ENCODE results near the gene KCNF1.

The KCNF1 gene

DNA sequence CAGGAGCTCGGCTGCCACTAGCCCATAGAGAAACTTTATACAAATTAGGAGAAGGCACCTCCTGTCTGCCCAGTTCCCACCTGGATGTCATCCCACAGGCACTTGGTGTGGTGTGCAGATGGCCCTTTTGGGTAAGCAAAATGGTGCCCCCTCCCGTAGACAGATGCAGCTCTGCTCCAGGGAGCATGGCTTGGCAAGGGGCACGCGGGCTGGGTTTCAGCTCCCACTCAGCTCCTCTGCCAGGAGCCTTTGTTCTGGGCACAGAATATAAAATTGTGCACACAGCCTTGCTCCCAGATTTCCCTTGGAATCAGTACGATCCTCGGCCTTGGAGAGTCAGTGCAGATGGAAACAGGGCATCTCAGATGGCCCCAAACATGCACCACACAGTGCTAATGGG lies 20.3 kb upstream of the KCNF1 start:
- TF ChIP-seq, protein P1, sequence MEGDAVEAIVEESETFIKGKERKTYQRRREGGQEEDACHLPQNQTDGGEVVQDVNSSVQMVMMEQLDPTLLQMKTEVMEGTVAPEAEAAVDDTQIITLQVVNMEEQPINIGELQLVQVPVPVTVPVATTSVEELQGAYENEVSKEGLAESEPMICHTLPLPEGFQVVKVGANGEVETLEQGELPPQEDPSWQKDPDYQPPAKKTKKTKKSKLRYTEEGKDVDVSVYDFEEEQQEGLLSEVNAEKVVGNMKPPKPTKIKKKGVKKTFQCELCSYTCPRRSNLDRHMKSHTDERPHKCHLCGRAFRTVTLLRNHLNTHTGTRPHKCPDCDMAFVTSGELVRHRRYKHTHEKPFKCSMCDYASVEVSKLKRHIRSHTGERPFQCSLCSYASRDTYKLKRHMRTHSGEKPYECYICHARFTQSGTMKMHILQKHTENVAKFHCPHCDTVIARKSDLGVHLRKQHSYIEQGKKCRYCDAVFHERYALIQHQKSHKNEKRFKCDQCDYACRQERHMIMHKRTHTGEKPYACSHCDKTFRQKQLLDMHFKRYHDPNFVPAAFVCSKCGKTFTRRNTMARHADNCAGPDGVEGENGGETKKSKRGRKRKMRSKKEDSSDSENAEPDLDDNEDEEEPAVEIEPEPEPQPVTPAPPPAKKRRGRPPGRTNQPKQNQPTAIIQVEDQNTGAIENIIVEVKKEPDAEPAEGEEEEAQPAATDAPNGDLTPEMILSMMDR (IDR thresholded peaks at IDR 0.05): no peak

DNA sequence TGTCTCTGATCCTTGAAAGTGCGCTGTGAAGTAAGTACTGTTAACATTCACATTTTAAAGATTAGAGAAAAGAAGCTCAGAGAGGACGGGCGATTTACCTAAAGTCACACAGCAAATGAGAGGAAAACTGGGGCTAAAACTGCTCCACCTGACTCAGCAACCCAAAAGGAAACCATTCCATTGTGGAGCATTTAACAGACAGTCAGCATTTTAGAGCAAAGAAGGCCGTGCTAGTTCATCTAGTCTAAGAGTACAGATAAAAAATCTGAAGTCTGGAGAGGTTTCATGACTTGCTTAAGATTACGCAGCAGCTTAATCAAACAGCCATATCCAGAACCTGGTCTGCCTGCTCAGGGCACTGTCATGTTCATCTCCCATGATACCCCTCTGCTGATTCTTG lies 19.9 kb upstream of the KCNF1 start:
- TF ChIP-seq, protein P1 (IDR thresholded peaks at IDR 0.05): no peak

DNA sequence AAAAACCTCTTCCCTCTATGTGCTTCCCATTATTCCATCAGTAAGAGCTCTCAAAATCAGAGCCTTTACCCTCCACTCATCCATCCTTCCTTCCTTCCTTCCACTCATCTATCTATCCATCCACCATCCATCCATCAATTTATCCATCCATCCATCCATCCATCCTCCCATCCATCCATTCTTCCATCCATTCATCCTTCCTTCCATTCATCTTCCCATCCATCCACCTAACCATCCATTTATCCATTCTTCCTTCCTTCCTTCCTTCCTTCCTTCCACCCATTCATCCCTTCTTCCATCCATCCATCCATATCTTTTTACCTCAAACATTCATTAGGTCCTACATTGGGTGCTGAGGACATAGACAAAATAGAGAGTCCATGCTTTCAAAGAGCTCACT lies 19.4 kb upstream of the KCNF1 start:
- TF ChIP-seq, protein P1 (IDR thresholded peaks at IDR 0.05): no peak

DNA sequence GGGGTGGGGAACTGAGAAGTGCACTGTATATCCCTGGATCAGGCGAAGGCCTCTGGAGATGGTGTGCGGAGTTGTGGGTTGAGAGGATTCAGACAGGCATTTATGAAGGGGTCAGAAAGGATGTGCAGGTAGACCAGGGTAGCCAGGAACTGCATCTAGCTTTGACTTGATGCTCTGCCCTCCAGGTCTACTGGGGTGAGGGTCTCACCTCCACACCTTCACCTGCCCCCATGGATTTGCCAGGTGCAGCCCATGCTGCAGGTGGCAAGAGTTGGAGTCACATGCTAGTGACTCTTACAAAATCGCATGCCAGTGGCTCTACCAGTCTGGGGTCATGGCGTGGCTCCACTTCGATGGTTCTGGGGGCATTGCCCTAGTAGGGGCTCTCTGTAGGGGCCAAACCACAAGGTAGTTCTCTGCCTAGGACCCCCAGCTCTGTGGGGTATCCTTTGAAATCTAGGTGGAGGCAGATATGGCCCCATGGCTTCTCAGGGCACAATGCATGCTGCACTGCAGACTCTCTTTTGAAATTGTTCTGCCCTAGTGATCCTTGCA lies 18.9 kb upstream of the KCNF1 start:
- TF ChIP-seq, protein P1 (IDR thresholded peaks at IDR 0.05): no peak

DNA sequence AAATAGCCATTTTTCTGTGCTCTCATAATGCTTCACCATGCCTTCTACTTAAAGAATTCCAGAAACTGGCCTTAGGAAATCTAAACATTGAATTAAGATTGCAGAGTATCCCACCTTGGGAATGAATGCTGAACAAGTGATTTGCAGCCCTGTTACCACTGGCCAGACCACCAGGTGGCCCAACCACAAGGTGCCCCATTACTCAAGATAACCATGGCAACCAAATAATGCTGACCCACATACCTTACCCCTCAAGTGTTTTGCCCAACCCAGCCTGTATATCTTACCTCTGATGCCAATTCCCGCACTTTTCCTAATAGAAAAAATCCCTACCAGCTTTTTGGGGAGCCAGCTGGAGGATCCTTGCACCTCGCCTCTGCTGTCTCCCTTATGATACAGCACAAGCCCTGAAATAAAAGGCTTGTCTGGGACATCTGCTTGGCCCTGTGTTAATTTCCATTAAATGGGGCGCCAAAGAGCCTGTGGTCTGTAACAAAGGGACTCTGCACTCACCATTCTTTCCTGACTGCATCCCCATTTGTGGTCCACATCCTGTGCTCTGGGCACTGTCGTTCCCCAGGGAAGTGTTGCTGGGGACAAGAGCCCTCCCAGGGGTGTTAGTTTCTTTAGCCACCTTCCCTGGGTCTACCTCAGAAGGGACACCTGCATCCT lies 17.3 kb upstream of the KCNF1 start:
- TF ChIP-seq, protein P1 (IDR thresholded peaks at IDR 0.05): no peak

DNA sequence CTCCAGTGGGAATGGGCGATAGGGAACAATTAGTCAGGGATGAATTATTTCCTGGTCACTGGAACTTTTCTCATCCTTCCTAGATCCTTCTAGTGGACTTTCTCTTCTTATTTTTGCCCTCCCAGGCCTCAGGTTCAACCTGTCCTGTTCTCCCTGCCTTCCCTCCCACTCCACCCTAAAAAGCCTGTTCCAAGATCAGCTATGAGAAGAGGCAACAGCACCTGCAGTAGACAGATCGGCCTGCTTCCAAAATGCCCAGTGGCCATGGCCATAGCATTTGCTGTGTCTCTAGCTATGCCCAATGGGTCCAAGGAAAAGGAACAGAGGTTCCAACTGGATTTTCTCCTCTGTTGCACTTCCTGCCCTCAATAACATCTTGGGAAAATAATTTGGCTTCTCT lies 16.5 kb upstream of the KCNF1 start:
- TF ChIP-seq, protein P1 (IDR thresholded peaks at IDR 0.05): no peak

DNA sequence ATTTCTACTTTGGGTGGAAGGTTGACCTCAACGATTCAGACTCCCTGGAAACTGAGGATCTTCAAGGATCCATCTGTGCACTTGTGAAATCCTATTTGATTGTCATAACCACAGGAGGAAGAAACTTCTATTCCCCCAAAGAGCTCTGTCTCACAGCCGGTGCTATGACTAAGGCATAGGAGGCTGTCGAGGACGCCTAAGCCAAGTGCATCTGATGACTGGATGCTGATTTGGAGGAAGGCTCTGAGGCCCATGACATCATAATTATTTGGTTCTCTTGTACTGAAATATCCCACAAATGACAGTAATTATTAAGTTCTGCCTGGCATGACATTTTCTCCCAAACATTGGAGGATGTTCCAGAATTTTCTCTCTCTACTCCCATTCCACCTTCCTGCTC lies 13.8 kb upstream of the KCNF1 start:
- TF ChIP-seq, protein P1 (IDR thresholded peaks at IDR 0.05): no peak
